Measurements from ENCODE around the gene ACTN1. TPM values are rescaled to one million over a fixed set of nuclear protein-coding genes. Genes with fewer than 3 reads are reported as not detected.
A peak's percentile ranks its signal among the peaks of the same experiment; 100 is the strongest.

Gene ACTN1
- total and polyA plus RNA-seq, 10 of the 15 experiments (the other 5 are each of a cell fraction or from before 2014, with no cell fraction given): 0.14 to 39.4 (median 2.6) TPM

- no peaks in the 10 kb centered on the region for H3K9me3 ChIP-seq (replicated peaks; ENCODE audit: control insufficient read depth, insufficient read depth, low read length)
- no peak overlapping the region; the same call in 1 of the 2 replicates for H3K27ac ChIP-seq (ENCODE audit: control insufficient read depth, insufficient read depth)
- DNase-seq (ENCODE audit: low read depth, low spot score): no peak
- POLR2A ChIA-PET: interaction anchor here (0.6 to 1.7 kb wide), 2 partner anchors 11 to 36 kb away, joined by 5 to 8 read pairs; no protein-coding TSS in a partner anchor
- FAIRE-seq: no peak
- intact Hi-C loops (cut with micrococcal nuclease; ENCODE audit: unreplicated experiment): no loop called here
- 100% methylated on average over 1 of the region's 1 CpG for WGBS (ENCODE audit: insufficient coverage, insufficient replicate concordance, low lambda C conversion rate, missing lambda C conversion rate)
- BruUV-seq (replicated peaks): no TSS peak
- H3K79me2 ChIP-seq (ENCODE audit: control insufficient read depth, insufficient read depth, low read length): peaks cover 3% of the 10 kb centered on the region; the same call in 1 of the 2 replicates
- peak overlapping the region; percentile 61; the same call in 1 of the 2 replicates for H2AFZ ChIP-seq (ENCODE audit: control insufficient read depth, low read depth, low read length)
- no peaks in the 10 kb centered on the region for H3K36me3 ChIP-seq (ENCODE audit: control insufficient read depth in 2 of 2, insufficient read depth in 2 of 2, low read length in 1 of 2)
- no peaks in the 10 kb centered on the region for H4K20me1 ChIP-seq (ENCODE audit: control insufficient read depth, insufficient read depth)
- H3K4me1 ChIP-seq (ENCODE audit: control insufficient read depth, insufficient read depth, low read length): peaks cover 51% of the 10 kb centered on the region
- H3K9ac ChIP-seq (ENCODE audit: control insufficient read depth, insufficient read depth, low read length): no peak overlapping the region
- no peaks in the 10 kb centered on the region for H3K27me3 ChIP-seq (replicated peaks in 1 of 2; ENCODE audit: control insufficient read depth in 2 of 2, insufficient read depth in 2 of 2, low read length in 1 of 2)
- CTCF ChIA-PET: interaction anchor here (1.1 to 22.6 kb wide), 16 partner anchors 8 to 986 kb away, joined by 3 to 310 read pairs (median 6); partner anchors contain the start of gene ZFP36L1
- ATAC-seq: no peak
- SMC1A ChIA-PET (ENCODE audit: uncharacterized antibody, unreplicated experiment): interaction anchor here (0.9 to 15.9 kb wide), 7 partner anchors 10 to 880 kb away, joined by 3 to 314 read pairs (median 16); partner anchors contain the start of gene ZFP36L1
- RAD21 ChIA-PET (ENCODE audit: unreplicated experiment): interaction anchor here (0.6 to 13.5 kb wide), 11 partner anchors 9 to 791 kb away, joined by 3 to 292 read pairs (median 3); no protein-coding TSS in a partner anchor
- TF ChIP-seq SREBF1 (IDR thresholded peaks at IDR 0.05; ENCODE audit: low read length) (no peak), DPF2 (IDR thresholded peaks at IDR 0.05) (no peak), GATAD2B (conservative IDR thresholded peaks at IDR 0.05; ENCODE audit: low read depth) (no peak), SMAD1 (IDR thresholded peaks at IDR 0.05; ENCODE audit: low read depth, partially characterized antibody) (no peak), BCL3 (IDR thresholded peaks at IDR 0.05; ENCODE audit: borderline replicate concordance, insufficient read depth, low read depth, low read length, poor library complexity, severe bottlenecking) (no peak), E2F4 (IDR thresholded peaks at IDR 0.05; ENCODE audit: low read depth, low read length) (no peak), MEF2B (IDR thresholded peaks at IDR 0.05; ENCODE audit: partially characterized antibody, poor library complexity, severe bottlenecking) (no peak), NR2C2 (IDR thresholded peaks at IDR 0.05; ENCODE audit: borderline replicate concordance, control insufficient read depth, insufficient read length, low read depth) (no peak), RBBP5 (conservative IDR thresholded peaks at IDR 0.05) (no peak), E2F8 (IDR thresholded peaks at IDR 0.05; ENCODE audit: low read depth, partially characterized antibody) (no peak)
- in situ Hi-C loops (cut with MboI): loop anchor here (5.0 to 10.0 kb wide), 2 partner anchors 889 to 987 kb away; no protein-coding TSS in a partner anchor
- H3K4me2 ChIP-seq (ENCODE audit: control insufficient read depth, insufficient read depth): no peak overlapping the region; the same call in 1 of the 2 replicates
- H3K4me3 ChIP-seq: no peak overlapping the region
Measured at GRCh38 chr14:68824207-68824516, 154.9 kb downstream of the ACTN1 start.

Measured in GM12878 (cell line).